CD4-positive, alpha-beta memory T cell (primary cell): ENCODE results near the gene ADAMTSL3. TPM values are rescaled to one million over a fixed set of nuclear protein-coding genes. Genes with fewer than 3 reads are reported as not detected.

Source experiments
- polyA plus RNA-seq, 2 donors: library from polyadenylated mRNA; unstranded; fragments of 300-500 nt; fragmentation: Illumina TruSeq; gene quantifications; one replicate each; pipeline ENCODE4 v1.2.3, GENCODE V29; 2021
- total RNA-seq, 2 experiments: library from RNA; stranded (reverse); gene quantifications; one replicate each; pipeline ENCODE4 v1.2.3, GENCODE V29; 2021

The ADAMTSL3 gene
- total and polyA plus RNA-seq, 4 experiments from 2014 or later = not detected

Other genes starting within 250 kb of the ADAMTSL3 start
- not detected for gene SH3GL3, start 206.8 kb upstream of the ADAMTSL3 start, total RNA-seq
- gene SH3GL3, start 206.8 kb upstream of the ADAMTSL3 start, polyA plus RNA-seq = under 1 TPM in 1 of 2 donors, not detected in 1; 0.34 TPM